Stimulated activated CD4-positive, alpha-beta T cell treated with anti-CD3 and anti-CD28 coated beads, Interleukin-4, amount 100 ng/mL, for 1 hour (primary cell): Measurements from ENCODE around the gene COL8A1.
"Not testable (repeated sequence)": the region's sequence is repeated elsewhere in the genome, so short reads cannot be mapped to it uniquely, and the experiment has no call there.

Experiments
- DNase-seq: peaks from one replicate; pipeline ENCODE4 v3.0.0-alpha.2; 2020

The COL8A1 gene

DNA sequence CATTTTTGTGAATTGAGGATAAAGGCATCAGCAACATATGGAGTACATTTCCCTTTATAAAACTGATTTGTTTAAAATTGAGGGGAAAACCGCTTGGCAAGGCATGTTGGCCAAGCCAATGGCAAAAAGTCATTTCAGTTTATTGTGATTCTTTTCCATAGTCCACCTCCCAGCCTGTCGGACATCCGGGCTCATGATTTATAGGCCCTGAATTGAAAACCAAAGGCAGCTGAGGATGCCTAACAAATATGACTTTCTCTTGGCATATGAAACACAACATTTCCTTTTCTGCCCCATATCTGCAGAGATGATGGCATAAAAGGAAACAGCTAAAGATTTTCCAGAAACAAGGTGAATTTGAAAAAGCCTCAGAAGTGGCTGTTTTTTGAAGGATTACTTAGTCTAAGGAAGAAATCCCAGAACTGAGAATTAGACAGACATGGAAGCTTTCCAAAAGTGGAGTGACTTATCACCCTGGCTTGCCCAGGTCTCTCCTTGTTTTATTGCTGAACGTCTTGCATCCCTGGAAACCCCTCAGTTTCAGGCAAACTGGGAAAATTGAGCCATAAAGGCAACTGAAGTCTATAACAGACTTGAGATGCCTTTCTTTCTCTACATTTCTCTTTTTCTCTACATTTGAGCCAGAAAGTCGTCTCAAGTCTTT is 74.0 kb downstream of the COL8A1 start:
- DNase-seq = no peak

DNA sequence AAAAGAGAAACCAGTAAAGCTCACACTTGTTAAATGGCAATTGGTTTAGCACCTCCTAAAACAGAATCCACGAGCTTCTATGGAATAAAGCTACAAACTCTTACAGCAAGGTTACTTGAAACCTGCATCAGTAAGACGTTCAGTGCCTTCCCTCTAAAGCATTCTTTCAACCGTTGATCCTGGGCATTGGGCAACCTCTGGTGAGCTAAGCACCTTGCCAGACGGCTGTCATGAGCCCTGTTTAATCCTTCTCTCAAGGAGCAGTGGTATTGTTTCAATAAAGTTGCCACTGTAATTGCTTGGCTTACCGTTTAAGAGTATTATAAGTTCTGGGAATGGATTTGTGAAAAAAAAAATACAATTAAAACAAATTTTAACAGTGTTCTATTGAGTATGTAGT is 75.0 kb downstream of the COL8A1 start:
- no peak for DNase-seq

DNA sequence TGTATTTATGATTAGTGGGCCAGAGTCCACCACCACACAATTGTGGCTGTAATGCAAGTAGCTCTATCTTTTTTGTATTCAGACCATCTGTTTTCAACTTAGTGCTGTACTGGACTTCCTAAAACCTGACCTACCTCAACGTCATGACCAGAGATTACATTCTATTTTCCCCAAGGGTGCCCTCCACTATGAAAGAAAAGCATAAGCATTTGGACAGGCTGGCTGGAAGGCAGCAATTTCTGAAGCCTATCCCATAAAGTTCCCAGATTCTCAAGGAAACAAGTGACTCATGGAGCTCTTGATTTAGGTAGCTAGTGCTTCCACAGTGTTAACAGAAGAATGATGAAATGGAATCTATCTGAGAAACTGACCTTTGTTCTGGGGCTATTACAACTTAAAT is 75.8 kb downstream of the COL8A1 start:
- DNase-seq = no peak

DNA sequence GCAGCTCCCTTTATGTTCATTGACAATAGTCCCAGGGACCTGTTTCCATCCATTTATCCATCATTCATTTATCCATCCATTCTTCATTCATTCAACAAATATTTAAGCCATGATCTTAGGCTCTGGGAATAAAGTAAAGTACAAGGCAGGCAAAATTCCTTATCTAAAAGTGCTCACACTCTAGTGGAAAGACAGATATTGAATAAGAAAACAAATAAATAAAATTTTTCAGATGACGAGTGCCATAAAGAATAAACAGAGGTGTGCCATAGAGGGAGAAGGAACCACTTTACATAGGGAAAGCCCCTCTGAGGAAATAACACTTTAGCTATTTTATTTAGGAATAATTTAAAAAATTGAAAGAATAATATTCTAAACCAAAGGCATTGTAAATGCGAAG is 76.2 kb downstream of the COL8A1 start:
- no peak for DNase-seq

DNA sequence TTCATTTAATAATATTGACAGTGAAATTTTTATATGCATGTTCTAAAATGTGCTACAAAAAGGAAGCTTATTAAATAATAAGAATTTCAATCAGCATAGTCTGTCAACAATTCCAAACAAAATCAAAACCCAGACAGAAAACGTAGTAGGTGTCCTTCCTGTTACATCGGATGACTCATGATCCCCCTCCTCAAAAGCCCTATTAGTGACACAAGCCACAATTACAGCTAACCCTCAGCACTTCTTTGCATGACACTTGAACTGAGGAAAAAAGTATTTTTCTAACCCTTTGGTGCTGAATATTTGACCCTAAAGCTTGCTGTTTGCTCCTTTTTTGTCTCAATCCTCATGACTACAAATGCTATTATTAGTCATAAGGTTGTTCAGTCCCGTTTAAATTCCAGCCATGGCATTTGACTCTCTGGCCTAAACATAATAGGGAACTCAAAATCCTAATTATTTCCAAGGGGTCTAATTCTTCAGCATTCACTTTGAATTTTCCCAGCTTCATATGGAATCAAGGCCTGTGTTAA is 78.1 kb downstream of the COL8A1 start:
- no peak for DNase-seq

DNA sequence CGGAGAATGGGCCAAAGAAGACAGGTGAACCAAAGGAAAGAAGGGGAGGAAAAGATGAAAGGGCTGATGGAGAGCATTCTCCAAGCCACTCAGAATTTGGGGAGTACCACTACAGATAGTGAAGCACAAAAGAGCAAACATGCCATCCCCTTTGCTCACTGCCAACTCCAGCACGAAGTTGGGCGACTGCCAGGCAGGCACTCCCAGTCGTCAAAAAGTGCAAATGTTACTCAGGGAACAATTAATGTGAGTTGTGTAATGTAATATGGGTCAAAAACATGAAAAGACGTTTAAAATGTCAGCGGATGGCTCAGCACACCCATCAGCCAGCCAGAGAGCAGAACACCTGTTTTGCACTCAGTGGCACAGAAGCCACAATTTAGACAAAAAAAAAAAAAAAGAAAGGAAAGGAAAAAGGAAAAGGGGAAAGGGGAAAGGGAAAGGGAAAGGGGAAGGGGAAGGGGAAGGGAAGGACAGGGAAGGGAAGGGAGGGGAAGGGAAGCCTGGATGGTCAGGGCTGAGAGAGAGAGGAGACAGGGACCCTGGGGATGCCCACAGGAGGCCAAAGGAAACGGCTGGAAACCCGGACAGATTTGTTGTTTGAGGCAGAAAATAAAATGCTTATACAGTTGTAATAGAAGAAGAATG is 82.7 kb downstream of the COL8A1 start:
- DNase-seq = no peak

DNA sequence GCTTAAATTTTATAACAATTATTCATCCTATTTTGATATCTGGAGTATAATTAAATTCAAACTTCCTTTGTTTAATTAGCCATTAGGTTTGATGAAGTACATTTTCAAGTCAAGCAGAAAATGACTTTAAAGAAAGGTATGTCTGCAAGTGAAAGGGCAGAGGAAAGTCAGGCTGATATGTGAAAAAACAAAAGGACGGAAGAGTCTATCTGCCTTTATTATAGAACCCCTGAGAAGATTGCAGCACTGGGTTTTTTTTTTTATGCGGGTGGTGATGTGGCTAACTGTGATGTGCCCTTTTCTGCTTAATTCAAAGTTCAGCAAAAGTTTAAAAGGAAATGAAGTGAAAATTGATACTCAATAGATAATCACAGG is 83.2 kb downstream of the COL8A1 start:
- DNase-seq = no peak

DNA sequence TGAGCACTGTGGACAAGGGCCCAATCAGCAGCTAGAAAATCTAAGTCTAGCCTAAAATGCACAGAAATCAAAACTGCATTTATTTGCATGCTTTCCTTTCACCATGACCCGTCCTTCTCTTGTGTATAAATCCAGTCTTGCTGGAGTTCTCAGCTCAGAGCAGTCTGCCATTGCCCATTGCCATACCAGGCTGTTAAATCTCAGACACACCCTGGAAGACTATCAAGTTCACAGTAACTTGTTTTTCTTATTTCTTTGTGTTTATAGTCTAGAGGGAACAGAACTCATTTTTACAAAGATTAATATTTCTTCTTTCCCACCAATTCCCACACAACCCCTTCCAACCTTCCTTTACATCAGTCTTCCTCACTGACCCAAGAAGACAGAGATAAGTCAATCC is 85.9 kb downstream of the COL8A1 start:
- DNase-seq = no peak

DNA sequence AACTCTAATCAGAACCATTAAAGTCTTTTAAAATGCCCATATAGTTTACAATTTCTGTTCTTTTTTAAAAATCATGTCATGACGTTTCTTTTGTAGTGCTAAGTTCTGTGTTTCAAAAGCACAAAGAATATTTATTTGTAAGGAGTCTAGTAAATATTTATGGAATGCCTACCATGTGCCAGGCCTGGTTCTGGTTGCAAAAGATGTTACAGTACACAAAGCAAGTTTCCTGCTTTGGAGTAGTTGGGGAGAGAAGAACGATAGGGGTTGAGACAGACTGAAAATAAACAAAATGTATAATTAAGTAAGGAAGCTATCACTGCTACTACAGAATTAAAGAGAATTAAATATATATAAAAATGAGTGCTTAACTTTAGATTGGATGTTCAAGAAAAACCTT is 92.5 kb downstream of the COL8A1 start:
- DNase-seq = no peak

DNA sequence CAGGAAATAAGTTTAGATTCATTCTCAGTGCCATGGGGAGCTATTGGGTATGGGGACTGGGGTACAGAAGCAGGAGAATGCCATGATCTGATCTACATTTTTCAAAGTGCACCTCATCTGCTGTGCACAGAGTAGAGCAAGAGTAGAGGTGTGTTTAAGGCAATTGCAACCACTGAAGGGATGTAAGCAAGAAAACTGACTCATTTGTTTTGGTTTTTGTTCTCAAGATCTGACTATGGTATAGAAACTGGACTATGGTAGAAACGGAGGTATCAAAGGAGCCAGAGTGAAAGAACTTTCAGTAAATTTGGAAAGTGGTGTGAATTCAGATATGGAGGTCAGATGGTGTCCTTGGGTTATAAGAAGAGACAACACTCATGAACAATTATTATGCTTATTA is 93.1 kb downstream of the COL8A1 start:
- DNase-seq = no peak

DNA sequence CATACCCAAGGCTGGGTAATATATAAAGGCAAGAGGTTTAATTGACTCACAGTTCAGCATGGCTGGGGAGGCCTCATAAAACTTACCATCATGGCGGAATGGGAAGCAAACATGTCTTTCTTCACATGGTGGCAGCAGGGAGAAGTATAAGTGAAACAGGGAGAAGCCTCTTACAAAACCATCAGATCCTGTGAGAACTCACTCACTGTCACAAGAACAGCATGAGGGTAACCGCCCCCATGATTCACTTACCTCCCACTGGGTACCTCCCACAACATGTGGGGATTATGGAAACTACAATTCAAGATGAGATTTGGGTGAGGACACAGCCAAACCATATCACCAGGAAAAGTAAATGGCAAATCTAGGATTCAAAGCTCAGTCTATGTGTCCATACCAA is 102.0 kb downstream of the COL8A1 start:
- not testable (repeated sequence) for DNase-seq

DNA sequence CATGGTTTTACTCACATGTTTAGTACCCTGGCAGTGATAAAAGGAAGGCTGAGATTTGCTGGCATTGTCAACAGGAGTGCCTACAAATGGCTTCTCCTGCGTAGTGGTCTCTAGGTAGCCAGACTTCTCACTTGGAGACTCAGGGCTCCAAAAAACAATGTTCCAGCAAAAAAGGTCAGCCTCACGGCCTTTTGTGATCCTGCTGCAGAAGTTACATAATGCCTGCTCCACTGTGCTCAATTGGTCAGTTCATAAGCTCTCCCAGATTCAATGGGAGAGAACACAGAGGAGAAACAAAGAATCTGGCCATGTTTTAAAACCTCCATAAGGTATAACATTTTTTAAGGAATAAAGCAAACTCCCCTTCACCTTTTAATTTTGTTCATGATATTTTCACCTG is 103.2 kb downstream of the COL8A1 start:
- no peak for DNase-seq

DNA sequence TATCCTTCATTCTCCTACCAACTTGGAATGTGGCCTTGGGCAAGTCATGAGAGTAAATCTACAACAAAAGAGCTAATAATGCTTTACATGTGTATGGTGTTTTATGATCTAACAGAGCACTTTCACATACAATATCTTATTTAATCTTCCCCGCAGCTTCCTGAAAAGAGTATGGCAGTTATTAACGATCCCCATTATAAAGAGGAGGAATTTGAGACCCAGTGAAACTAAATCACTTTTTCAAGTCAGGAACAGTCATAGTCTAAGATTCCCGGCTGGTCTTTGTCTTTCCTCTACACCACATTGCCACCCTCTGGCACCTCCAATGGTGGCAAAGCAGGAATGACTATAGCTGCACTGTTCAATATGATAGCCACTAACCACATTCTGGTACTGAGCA is 109.5 kb downstream of the COL8A1 start:
- DNase-seq = no peak

DNA sequence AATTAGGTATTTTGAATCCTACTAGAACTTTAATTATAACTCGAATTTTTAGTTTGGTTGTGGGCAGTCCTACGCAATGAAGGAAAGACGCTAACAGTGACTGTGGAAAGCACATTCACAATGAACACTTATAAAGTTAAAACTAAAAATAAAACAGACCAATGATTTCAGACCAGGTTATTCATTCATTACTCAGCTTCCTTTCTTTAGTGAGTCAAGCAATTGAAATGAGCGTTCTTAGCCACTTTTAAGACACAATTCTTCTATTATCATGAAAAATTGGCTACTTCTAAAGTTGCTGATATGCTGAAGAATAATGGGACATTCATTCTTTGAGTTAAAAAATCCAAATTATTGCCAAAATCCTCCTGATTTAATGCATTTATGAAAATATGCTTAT is 113.3 kb downstream of the COL8A1 start:
- no peak for DNase-seq

DNA sequence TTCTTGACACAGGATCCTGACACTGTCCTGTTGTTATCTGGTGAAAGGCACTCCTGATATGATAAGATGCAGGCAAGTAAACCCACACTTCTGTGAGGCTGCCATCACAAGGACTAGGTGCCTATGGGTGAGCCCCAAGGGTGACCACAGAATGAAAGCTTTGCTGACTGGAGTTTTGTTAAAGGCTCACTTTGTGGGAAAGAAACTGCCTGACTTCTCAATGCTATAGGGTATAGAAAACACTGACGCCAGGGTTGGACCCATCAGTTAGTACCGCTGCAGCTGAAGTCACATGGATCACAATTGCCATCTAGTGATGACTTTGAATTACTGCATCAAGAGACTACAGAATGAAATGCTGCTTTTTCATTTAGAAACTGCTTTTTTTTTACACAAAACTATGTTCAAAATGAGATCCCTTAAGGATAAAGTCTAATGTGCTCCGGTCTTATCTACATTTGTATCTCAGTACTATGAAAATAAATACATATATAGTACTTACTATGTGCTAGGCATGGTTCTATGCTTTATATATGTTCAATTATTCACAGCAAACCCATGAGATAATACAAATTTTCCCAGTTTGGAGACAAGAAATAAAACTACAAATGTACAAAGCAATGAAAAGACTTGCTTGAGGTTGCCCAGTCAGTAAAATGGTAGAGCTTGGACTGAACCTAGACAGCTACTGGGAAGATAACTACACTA is 115.0 kb downstream of the COL8A1 start:
- DNase-seq = no peak

DNA sequence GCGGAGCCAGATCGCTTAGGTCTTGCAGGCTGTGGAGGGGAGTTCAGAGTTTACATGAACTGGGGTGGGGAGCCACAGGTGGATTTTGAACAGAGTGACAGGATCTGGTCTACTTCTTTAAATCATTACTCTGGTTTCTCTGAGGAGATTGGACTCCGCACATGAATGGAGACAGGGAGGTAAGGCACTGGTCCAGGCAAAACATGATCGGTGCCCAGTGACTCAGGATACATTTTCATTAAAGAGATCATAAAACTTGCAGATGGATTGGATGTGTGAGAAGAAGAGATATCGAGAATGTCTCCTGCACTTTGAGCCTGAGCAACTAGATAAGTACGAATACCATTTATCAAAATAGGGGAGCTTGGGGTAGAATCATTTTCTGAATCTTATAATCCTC is 117.4 kb downstream of the COL8A1 start:
- DNase-seq = no peak

DNA sequence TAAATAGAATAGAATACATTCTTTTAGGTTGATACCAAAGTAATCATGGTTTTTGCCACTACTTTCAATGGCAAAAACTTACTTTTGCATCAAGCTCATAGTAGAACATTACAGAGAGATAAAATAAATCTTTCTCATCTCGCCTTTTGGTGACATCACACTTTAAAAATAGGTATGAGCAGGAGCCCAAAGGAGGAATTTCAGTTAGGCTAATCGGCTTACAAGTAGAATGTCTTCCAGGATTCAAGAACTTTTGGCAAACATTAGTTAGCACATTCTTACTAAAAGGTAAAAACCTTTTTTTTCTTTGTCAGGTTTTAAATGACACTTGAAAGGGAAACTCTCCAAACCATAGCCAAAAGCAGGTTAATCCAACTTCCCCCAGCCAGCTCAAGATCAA is 119.6 kb downstream of the COL8A1 start:
- no peak for DNase-seq

DNA sequence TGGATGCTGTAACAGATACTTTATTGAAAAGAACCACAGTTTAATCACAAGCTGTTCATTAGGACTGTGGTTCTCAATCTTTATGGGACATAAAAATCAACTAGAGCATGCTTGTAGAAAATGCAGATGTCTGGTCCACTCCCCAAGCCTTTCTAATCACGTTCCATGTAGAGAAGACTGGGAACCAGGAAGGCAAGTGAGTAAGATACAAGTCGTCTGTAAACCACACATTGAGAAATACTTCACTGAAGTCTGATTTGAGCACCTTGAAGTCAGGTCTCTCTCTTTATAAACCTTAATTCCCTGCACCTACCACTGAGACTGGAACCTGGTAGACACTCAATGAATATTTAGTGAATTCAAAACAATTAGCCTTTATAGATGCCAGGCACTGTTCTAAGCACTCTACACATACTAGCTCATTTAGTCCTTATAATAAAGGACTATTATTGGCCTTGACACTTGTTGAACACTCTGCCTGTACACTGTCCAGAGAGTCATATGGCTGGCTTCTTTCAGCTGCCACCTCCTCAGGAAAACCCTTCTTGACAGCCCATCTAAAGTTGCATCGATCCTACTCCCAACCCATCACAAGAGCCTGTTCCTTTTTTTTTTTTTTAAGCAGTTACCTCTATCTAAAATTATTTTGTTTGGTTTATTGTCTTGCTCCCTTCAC is 120.2 kb downstream of the COL8A1 start:
- DNase-seq = no peak

DNA sequence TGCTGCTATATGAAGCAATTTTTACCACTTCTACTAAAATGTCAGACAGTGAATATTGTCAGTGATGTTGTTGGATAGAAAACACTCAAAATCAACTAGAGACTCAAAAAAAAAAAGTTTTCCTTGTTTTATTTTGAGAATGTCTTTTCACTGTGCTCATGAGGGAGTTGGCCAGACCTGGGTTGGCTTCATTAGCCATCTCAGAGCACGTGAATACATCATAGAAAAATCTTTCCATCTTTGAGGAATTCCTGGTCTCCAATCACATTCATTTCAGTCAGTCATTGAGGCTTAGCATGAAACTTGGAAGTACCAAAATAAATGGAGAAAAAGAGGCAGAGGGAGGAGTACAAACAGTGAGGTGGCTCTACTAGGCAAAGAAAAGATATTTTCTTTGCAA is 121.6 kb downstream of the COL8A1 start:
- DNase-seq = no peak

DNA sequence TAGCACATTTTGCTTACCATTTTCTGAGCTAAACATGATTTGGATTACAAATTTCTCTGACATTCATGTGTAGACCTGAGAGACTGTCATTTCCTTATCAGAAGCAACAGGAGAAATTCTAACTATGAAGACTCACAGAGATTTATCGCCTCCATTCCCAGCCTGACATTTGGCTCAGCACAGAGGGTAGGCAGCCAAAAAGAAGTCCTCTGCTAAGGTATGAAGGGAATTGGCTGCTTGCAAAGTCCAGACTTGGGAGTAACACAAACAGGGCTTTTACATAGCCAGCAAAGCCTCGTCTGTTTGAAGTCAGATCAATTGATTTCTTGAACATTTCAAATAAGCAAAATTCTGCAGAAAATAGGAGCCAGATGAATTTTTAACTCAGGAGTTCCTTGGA is 122.2 kb downstream of the COL8A1 start:
- DNase-seq = no peak

DNA sequence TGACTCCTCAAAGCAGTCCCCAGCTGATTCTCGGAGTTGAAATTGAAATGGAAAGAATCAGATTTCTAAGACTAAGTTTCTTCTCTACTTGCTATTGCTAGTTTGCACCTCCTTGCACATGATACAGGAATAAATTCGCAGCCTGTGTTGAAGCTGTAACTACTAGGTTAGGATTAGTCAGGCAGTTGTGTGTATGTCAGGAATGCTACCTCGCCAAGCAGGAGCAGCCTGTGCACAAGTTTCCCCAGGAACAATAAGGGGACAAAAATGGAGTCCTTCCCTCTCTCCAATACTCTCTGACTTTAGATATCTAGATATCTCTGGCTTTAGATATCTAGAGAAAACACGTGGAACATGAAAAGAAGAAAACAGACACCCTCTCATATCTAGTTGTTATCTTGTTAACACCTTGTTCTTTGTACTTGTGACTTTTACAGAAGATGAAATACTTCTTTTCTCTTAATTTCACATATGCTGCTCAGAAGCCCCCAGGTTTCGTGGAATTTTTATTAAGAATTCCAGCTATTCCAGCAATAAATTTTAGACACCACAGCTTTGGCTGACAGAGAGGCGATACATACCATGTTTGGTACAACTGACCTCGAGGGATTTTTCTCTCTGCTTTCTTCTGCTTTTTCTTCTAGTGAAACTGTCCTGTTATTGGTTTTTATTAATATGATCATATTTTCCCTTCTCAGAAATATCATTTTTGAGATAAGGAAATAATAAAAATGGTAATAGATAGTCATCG is 123.2 kb downstream of the COL8A1 start:
- no peak for DNase-seq

DNA sequence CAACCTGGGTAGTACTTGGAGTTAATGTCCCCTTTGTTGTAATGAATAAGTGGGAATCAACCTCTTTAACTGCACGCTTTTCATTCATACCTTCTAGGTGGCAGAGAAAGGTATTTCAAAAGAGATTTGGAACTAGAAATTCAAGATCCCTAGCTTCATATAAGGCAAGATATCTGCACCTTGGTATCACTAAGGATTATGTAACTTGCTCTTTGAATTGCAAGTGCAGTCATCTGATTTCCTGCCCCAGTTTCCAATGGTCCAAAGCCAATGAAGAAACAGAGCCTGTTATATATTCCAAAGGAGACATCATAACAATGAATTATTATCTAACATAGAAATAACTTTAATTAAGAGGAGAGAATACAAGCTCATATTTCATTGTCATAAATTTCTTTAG is 124.5 kb downstream of the COL8A1 start:
- no peak for DNase-seq

DNA sequence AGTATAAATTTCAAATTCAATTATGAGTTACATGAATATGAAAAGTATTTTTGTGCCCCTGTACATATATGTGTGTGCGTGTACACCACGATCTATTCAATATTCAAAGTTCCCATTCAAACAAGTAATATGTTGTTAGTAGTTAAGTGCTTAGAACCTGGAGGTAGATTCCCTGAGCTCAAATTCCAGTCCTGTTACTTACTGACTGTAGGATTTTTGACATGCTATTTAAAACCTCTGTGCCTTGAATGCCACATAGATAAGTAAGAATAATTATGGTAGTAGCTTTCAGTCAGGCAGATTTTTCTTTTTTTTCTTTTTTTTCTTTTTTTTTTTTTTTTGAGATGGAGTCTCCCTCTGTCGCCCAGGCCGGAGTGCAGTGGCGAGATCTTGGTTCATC is 126.0 kb downstream of the COL8A1 start:
- no peak for DNase-seq
